Renal pelvis (tissue), 4 donors: ENCODE measurements around the gene CFI. TPM values are rescaled to one million over a fixed set of nuclear protein-coding genes. Genes with fewer than 3 reads are reported as not detected.

Experiments used
- DNase-seq: peaks from one replicate; pipeline ENCODE4 v3.0.0-alpha.2; 2013
- polyA plus RNA-seq, 3 donors: library from polyadenylated mRNA; unstranded; fragments of 120-200 nt; gene quantifications; one replicate each; pipeline ENCODE4 v1.2.1, GENCODE V29; 2013; ENCODE audit not compliant: insufficient read length in 3 of 3

CFI gene
- polyA plus RNA-seq, 3 donors, result 75.2 to 79.1 (median 78.8) TPM

GRCh38 chr4:109698656-109699055, 103.1 kb downstream of the CFI start:
- no peak for DNase-seq

DNA sequence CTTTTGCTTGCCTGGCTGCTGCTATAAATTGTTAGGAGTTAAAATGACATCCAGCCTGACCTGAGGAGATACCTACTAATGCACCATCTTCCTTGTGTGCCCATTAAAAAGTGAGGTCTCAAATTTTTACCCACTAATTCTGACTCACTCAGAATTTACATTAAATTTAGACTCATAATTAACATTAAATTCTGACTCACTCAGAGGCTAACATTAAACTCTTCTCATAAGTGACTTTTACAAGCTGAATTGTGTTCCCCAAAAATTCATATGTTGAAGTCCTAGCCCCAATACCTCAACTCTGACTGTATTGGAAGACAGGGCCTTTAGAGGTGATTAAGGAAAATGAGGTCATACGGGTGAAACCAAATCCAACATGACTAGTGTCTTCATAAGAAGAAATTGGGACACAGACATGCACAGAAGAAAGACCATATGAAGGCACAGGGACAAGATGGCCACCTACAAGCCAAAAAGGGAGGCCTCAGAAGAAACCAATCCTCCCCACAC, 110.3 kb downstream of the CFI start:
- DNase-seq, result no peak

Other genes with a start within 250 kb of the CFI start
- 1 to 10 TPM; 8.7 to 9.3 (median 9.0) TPM for gene MCUB, start 241.8 kb downstream of the CFI start, polyA plus RNA-seq
- gene CASP6, start 98.6 kb downstream of the CFI start, polyA plus RNA-seq, result 10 to 100 TPM; 34.3 to 41.3 (median 40.4) TPM
- 10 to 100 TPM; 23.8 to 44.6 (median 34.1) TPM for gene PLA2G12A, start 71.9 kb downstream of the CFI start, polyA plus RNA-seq
- gene GAR1, start 13.8 kb upstream of the CFI start, polyA plus RNA-seq, result 10 to 100 TPM; 37.9 to 40.3 (median 39.3) TPM
- 1 to 10 TPM in 1 of 3 donors, under 1 TPM in 2; 0.51 to 1.3 (median 0.94) TPM for gene RRH, start 26.0 kb upstream of the CFI start, polyA plus RNA-seq
- 1 to 10 TPM in 1 of 3 donors, under 1 TPM in 2; 0.34 to 1.3 (median 0.99) TPM for gene LRIT3, start 46.1 kb upstream of the CFI start, polyA plus RNA-seq
- gene EGF, start 110.9 kb upstream of the CFI start, polyA plus RNA-seq, result 1 to 10 TPM; 2.3 to 6.7 (median 4.6) TPM